Motor neuron (in vitro differentiated cells): ENCODE data around the gene RAB3B. TPM values are rescaled to one million over a fixed set of nuclear protein-coding genes. Genes with fewer than 3 reads are reported as not detected.
A peak's percentile ranks its signal among the peaks of the same experiment; 100 is the strongest.
"Not testable (repeated sequence)": the region's sequence is repeated elsewhere in the genome, so short reads cannot be mapped to it uniquely, and the experiment has no call there.

ENCODE experiments used
- ATAC-seq, 8 experiments: fragments of 200-7000 bp; cut with Tn5 transposase; replicated peaks in 6 of 8; 2 replicates each; pipeline ENCODE4 v1.8.0; 2021; ENCODE audit warnings: mild to moderate bottlenecking in 8 of 8, moderate library complexity in 8 of 8
- H3K27ac ChIP-seq, 2 donors: fragments of 250-450 bp; sonication (Bioruptor Pico); 2 replicates each; pipeline ENCODE4 v1.9.0; 2021; ENCODE audit warnings: antibody characterized with exemption in 2 of 2, mild to moderate bottlenecking in 2 of 2, moderate library complexity in 1 of 2
- H3K4me1 ChIP-seq, 2 donors: fragments of 250-450 bp; sonication (Bioruptor Pico); replicated peaks in 1 of 2; 2 replicates each; pipeline ENCODE4 v1.6.1; 2021; ENCODE audit warnings: antibody characterized with exemption in 2 of 2, mild to moderate bottlenecking in 2 of 2, moderate library complexity in 1 of 2
- H3K4me3 ChIP-seq, 5 donors: fragments of 250-450 bp; sonication (Bioruptor Pico); 2 replicates each; pipeline ENCODE4 v1.9.0; 2021; ENCODE audit warnings: antibody characterized with exemption in 5 of 5, mild to moderate bottlenecking in 5 of 5, moderate library complexity in 4 of 5
- WGBS, 10 experiments: fragments of 450-650 bp; shearing (Covaris generic); methylation state at CpG; one replicate each; pipeline ENCODE4 v1.0.0; 2022; 5-methylcytosine and 5-hydroxymethylcytosine counted together
- in situ Hi-C, 9 experiments: fragments of 400-800 bp; cut with MboI; loops; one replicate each; pipeline ENCODE4 v1.15.0; 2021; ENCODE audit warnings: low sequenced_read_pairs in 9 of 9, low pct_unique_long_range_greater_than_20kb in 2 of 9; ENCODE audit not compliant: unreplicated experiment in 9 of 9
- total RNA-seq, 8 experiments: library from RNA; unstranded; fragments of 300-600 nt; gene quantifications; 2 replicates each; pipeline versions ENCODE4 v1.2.3 to v1.2.4, GENCODE V29; 2022

RAB3B gene
- total RNA-seq, 8 experiments from 2014 or later = 0.10 to 36.5 (median 15.9) TPM

GRCh38 chr1:52007215-52008002, 16.9 kb upstream of the RAB3B start:
- in situ Hi-C loops = loop anchor here in 1 of 9 experiments (25.0 kb wide), 1 partner anchor 95 kb away; no protein-coding TSS in a partner anchor
- Histone ChIP-seq H3K27ac (peak overlapping the region in 1 of 2 donors; percentile 31), H3K4me1 (peaks cover 18 to 19% of the 10 kb centered on the region in 2 donors)

GRCh38 chr1:52006081-52006553, 15.6 kb upstream of the RAB3B start:
- H3K4me1 ChIP-seq = peaks cover 18 to 19% of the 10 kb centered on the region in 2 donors
- in situ Hi-C loops = loop anchor here in 1 of 9 experiments (25.0 kb wide), 1 partner anchor 94 kb away; no protein-coding TSS in a partner anchor
- not testable (repeated sequence) for H3K4me3 ChIP-seq, ATAC-seq
- 50 to 100% methylated on average over 1 of the region's 5 CpGs; no CpG with 5 or more reads in 8 of the 10 experiments for WGBS, 10 experiments
- H3K27ac ChIP-seq = peak overlapping the region in 1 of 2 donors; percentile 68

More at GRCh38 chr1:52007215-52008002, 16.9 kb upstream of the RAB3B start:
- peak in 7 of 8 experiments; percentile 28 to 81 (median 66) for ATAC-seq
- H3K4me3 ChIP-seq = no peak overlapping the region
- 6 to 80% (median 34%) methylated on average over 3 to 5 of the region's 5 CpGs; no CpG with 5 or more reads in 2 of the 10 experiments for WGBS, 10 experiments

GRCh38 chr1:52005548-52005947, 15.0 kb upstream of the RAB3B start:
- H3K27ac ChIP-seq = peak overlapping the region in 1 of 2 donors; percentile 15
- WGBS, 10 experiments = 13 to 62% (median 38%) methylated on average over 1 to 3 of the region's 3 CpGs; no CpG with 5 or more reads in 4 of the 10 experiments
- peaks cover 18 to 19% of the 10 kb centered on the region in 2 donors for H3K4me1 ChIP-seq
- not testable (repeated sequence) for ATAC-seq, H3K4me3 ChIP-seq
- in situ Hi-C loops = loop anchor here in 1 of 9 experiments (25.0 kb wide), 1 partner anchor 93 kb away; no protein-coding TSS in a partner anchor

- Histone ChIP-seq H3K4me3 (no peak overlapping the region), H3K27ac (no peak overlapping the region), H3K4me1 (peaks cover 18 to 19% of the 10 kb centered on the region in 2 donors)
- WGBS, 10 experiments = 0 to 95% (median 64%) methylated on average over 1 to 4 of the region's 4 CpGs; no CpG with 5 or more reads in 1 of the 10 experiments
- in situ Hi-C loops = loop anchor here in 1 of 9 experiments (25.0 kb wide), 1 partner anchor 92 kb away; no protein-coding TSS in a partner anchor
- ATAC-seq = no peak
Measured at GRCh38 chr1:52003877-52004276, 13.4 kb upstream of the RAB3B start.

- H3K4me1 ChIP-seq = peaks cover 16 to 24% of the 10 kb centered on the region in 2 donors
- in situ Hi-C loops = loop anchor here in 1 of 9 experiments (25.0 kb wide), 1 partner anchor 90 kb away; no protein-coding TSS in a partner anchor
- H3K4me3 ChIP-seq = no peak overlapping the region
- H3K27ac ChIP-seq = no peak overlapping the region
- 15 to 69% (median 49%) methylated on average over 3 to 9 of the region's 9 CpGs for WGBS, 10 experiments
- peak; percentile 86 to 98 (median 95) for ATAC-seq
Measured at GRCh38 chr1:52002038-52002917, 11.8 kb upstream of the RAB3B start.

- in situ Hi-C loops = loop anchor here in 4 of 9 experiments (10.0 kb wide), 2 partner anchors 94 to 104 kb away; no protein-coding TSS in a partner anchor
- ATAC-seq = no peak
- WGBS, 10 experiments = 29 to 100% (median 87%) methylated on average over 1 of the region's 1 CpG; no CpG with 5 or more reads in 2 of the 10 experiments
Measured at GRCh38 chr1:51998701-51999100, 8.2 kb upstream of the RAB3B start.

GRCh38 chr1:51997974-51998382, 7.5 kb upstream of the RAB3B start:
- in situ Hi-C loops = loop anchor here in 4 of 9 experiments (10.0 kb wide), 2 partner anchors 93 to 103 kb away; no protein-coding TSS in a partner anchor
- ATAC-seq = peak in 5 of 8 experiments; percentile 14 to 60 (median 34)
- Histone ChIP-seq H3K4me1 (peaks cover 0 to 6% of the 10 kb centered on the region in 2 donors), H3K27ac (no peak overlapping the region), H3K4me3 (no peak overlapping the region)
- 60 to 72% (median 66%) methylated on average over 1 to 4 of the region's 5 CpGs; no CpG with 5 or more reads in 5 of the 10 experiments for WGBS, 10 experiments

More at GRCh38 chr1:51998701-51999100, 8.2 kb upstream of the RAB3B start:
- H3K4me1 ChIP-seq = peaks cover 0 to 6% of the 10 kb centered on the region in 2 donors
- no peak overlapping the region for H3K4me3 ChIP-seq
- no peak overlapping the region for H3K27ac ChIP-seq

- peaks cover 6 to 7% of the 10 kb centered on the region in 2 donors for H3K4me1 ChIP-seq
- H3K27ac ChIP-seq = peak overlapping the region in 1 of 2 donors; percentile 21
- peak in 2 of 8 experiments; percentile 0 to 1 for ATAC-seq
- in situ Hi-C loops = loop anchor here in 4 of 9 experiments (10.0 kb wide), 2 partner anchors 85 to 95 kb away; no protein-coding TSS in a partner anchor
- H3K4me3 ChIP-seq = peak overlapping the region; percentile 51 to 88 (median 68)
- WGBS, 10 experiments = 0% methylated on average over 1 of the region's 47 CpGs; no CpG with 5 or more reads in 9 of the 10 experiments
Measured at GRCh38 chr1:51989582-51990477, 670 bp downstream of the RAB3B start.

GRCh38 chr1:51988254-51988653, 2.2 kb downstream of the RAB3B start:
- in situ Hi-C loops = no loop called here
- H3K4me3 ChIP-seq = no peak overlapping the region
- H3K27ac ChIP-seq = no peak overlapping the region
- no peak for ATAC-seq
- H3K4me1 ChIP-seq = peaks cover 6 to 7% of the 10 kb centered on the region in 2 donors

GRCh38 chr1:51986718-51987117, 3.8 kb downstream of the RAB3B start:
- no peak overlapping the region for H3K4me3 ChIP-seq
- WGBS, 10 experiments = 17 to 64% (median 41%) methylated on average over 1 to 4 of the region's 4 CpGs; no CpG with 5 or more reads in 3 of the 10 experiments
- in situ Hi-C loops = no loop called here
- peaks cover 6 to 7% of the 10 kb centered on the region in 2 donors for H3K4me1 ChIP-seq
- no peak overlapping the region for H3K27ac ChIP-seq
- ATAC-seq = peak in 1 of 8 experiments; percentile 11

- in situ Hi-C loops = no loop called here
- peaks cover 0 to 2% of the 10 kb centered on the region in 2 donors for H3K4me1 ChIP-seq
- H3K4me3 ChIP-seq = no peak overlapping the region
- no peak overlapping the region for H3K27ac ChIP-seq
- ATAC-seq = no peak
- 17 to 100% (median 88%) methylated on average over 1 to 3 of the region's 3 CpGs; no CpG with 5 or more reads in 2 of the 10 experiments for WGBS, 10 experiments
Measured at GRCh38 chr1:51982161-51982560, 8.3 kb downstream of the RAB3B start.
